SKM-1 treated with dmso at 0.1 percent for 144 hours (cell line): ENCODE results near the gene OGDHL.
"Not testable (repeated sequence)": the region's sequence is repeated elsewhere in the genome, so short reads cannot be mapped to it uniquely, and the experiment has no call there.

Experiments used
- DNase-seq: peaks from one replicate; lab custom pipeline; 2025; ENCODE audit not compliant: unreplicated experiment; lab: John Stamatoyannopoulos, UW

The OGDHL gene

GRCh38 chr10:49740346-49741107, 21.6 kb downstream of the OGDHL start:
- no peak for DNase-seq

- DNase-seq, result no peak
These were observed 22.7 kb downstream of the OGDHL start for GRCh38 chr10:49739426-49739825.

- DNase-seq, result no peak
These were observed 23.3 kb downstream of the OGDHL start for GRCh38 chr10:49738616-49739360.

GRCh38 chr10:49737474-49738201, 24.5 kb downstream of the OGDHL start:
- DNase-seq, result no peak

- DNase-seq, result no peak
These were observed 25.5 kb downstream of the OGDHL start for GRCh38 chr10:49736564-49737113.

GRCh38 chr10:49735848-49736563, 26.1 kb downstream of the OGDHL start:
- no peak for DNase-seq

GRCh38 chr10:49735161-49735560, 27.0 kb downstream of the OGDHL start:
- no peak for DNase-seq

GRCh38 chr10:49734676-49735075, 27.4 kb downstream of the OGDHL start:
- DNase-seq, result no peak

- DNase-seq, result no peak
These were observed 28.3 kb downstream of the OGDHL start for GRCh38 chr10:49733866-49734265.

GRCh38 chr10:49726593-49726992, 35.5 kb downstream of the OGDHL start:
- no peak for DNase-seq

- DNase-seq, result not testable (repeated sequence)
These were observed 47.0 kb downstream of the OGDHL start for GRCh38 chr10:49715157-49715556.

- no peak for DNase-seq
These were observed 48.9 kb downstream of the OGDHL start for GRCh38 chr10:49713266-49713665.

- DNase-seq, result no peak
These were observed 50.6 kb downstream of the OGDHL start for GRCh38 chr10:49711481-49711880.

- no peak for DNase-seq
These were observed 51.2 kb downstream of the OGDHL start for GRCh38 chr10:49710966-49711365.

- DNase-seq, result no peak
These were observed 52.2 kb downstream of the OGDHL start for GRCh38 chr10:49709934-49710333.

GRCh38 chr10:49707585-49707984, 54.5 kb downstream of the OGDHL start:
- no peak for DNase-seq

- DNase-seq, result no peak
These were observed 61.1 kb downstream of the OGDHL start for GRCh38 chr10:49700997-49701396.

GRCh38 chr10:49700211-49700610, 61.9 kb downstream of the OGDHL start:
- DNase-seq, result no peak

GRCh38 chr10:49698679-49699078, 63.4 kb downstream of the OGDHL start:
- DNase-seq, result no peak

GRCh38 chr10:49696311-49696710, 65.8 kb downstream of the OGDHL start:
- DNase-seq, result no peak

- no peak for DNase-seq
These were observed 67.7 kb downstream of the OGDHL start for GRCh38 chr10:49694466-49694865.
